Measurements from ENCODE around the gene VSIG10.

VSIG10 gene

DNA sequence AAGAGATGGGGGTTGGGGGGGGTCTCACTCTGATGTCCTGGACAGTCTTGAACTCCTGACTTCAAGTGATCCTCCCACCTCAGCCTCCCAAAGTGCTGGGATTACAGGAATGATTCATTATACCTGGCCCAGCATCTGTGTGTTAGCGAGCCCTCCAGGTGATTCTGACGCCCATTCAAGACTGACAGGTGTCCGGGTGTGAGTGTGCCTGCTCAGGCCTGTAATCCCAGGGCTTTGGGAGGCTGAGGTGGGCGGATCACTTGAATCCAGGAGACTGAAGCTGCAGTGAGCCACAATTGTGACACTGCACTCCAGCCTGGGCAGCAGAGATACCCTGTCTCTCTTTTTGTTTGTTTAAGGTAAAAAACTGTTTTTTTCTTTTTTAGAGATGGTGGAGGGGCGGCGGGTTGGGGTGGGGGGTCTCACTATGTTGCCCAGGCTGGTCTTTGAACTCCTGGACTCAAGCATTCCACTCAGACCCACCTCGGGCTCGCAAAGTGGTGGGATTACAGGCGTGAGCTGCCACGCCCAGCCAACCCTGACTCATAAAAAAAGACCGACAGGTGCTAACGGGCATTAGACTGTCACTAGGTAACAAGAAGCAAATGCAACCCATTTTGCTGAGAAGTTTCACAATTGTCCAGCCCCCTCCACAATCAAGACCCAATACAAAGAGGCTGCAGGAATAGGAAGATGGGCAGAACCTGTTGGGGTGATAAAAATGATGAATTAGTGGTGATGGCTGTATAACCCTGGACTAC is 4.7 kb downstream of the VSIG10 start:
- TF ChIP-seq EGR1 (IDR thresholded peaks at IDR 0.05), result no peak
- TF ChIP-seq YY1 (IDR thresholded peaks at IDR 0.05; ENCODE audit: low read depth), result no peak
- TF ChIP-seq CREB1 (IDR thresholded peaks at IDR 0.05; ENCODE audit: low read depth), result no peak
- no peak for TF ChIP-seq TAF1 (IDR thresholded peaks at IDR 0.05; ENCODE audit: low read depth)
- TF ChIP-seq RAD21 (IDR thresholded peaks at IDR 0.05; ENCODE audit: low read depth), result no peak
- TF ChIP-seq MAX (IDR thresholded peaks at IDR 0.05), result no peak
- no peak for TF ChIP-seq FOXM1 (IDR thresholded peaks at IDR 0.05; ENCODE audit: borderline replicate concordance, low read depth)
- TF ChIP-seq CEBPB (IDR thresholded peaks at IDR 0.05), result no peak
- no peak for TF ChIP-seq ZBTB7A (IDR thresholded peaks at IDR 0.05; ENCODE audit: low read depth)
- no peak for TF ChIP-seq TEAD4 (IDR thresholded peaks at IDR 0.05)
- TF ChIP-seq, protein P1, sequence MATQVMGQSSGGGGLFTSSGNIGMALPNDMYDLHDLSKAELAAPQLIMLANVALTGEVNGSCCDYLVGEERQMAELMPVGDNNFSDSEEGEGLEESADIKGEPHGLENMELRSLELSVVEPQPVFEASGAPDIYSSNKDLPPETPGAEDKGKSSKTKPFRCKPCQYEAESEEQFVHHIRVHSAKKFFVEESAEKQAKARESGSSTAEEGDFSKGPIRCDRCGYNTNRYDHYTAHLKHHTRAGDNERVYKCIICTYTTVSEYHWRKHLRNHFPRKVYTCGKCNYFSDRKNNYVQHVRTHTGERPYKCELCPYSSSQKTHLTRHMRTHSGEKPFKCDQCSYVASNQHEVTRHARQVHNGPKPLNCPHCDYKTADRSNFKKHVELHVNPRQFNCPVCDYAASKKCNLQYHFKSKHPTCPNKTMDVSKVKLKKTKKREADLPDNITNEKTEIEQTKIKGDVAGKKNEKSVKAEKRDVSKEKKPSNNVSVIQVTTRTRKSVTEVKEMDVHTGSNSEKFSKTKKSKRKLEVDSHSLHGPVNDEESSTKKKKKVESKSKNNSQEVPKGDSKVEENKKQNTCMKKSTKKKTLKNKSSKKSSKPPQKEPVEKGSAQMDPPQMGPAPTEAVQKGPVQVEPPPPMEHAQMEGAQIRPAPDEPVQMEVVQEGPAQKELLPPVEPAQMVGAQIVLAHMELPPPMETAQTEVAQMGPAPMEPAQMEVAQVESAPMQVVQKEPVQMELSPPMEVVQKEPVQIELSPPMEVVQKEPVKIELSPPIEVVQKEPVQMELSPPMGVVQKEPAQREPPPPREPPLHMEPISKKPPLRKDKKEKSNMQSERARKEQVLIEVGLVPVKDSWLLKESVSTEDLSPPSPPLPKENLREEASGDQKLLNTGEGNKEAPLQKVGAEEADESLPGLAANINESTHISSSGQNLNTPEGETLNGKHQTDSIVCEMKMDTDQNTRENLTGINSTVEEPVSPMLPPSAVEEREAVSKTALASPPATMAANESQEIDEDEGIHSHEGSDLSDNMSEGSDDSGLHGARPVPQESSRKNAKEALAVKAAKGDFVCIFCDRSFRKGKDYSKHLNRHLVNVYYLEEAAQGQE (IDR thresholded peaks at IDR 0.05; ENCODE audit: low read depth), result no peak
- TF ChIP-seq, protein P2, sequence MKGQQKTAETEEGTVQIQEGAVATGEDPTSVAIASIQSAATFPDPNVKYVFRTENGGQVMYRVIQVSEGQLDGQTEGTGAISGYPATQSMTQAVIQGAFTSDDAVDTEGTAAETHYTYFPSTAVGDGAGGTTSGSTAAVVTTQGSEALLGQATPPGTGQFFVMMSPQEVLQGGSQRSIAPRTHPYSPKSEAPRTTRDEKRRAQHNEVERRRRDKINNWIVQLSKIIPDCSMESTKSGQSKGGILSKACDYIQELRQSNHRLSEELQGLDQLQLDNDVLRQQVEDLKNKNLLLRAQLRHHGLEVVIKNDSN (IDR thresholded peaks at IDR 0.05), result no peak
- no peak for TF ChIP-seq NFIC (IDR thresholded peaks at IDR 0.05)
- no peak for TF ChIP-seq EP300 (IDR thresholded peaks at IDR 0.05; ENCODE audit: borderline replicate concordance)
- no peak for TF ChIP-seq TCF12 (IDR thresholded peaks at IDR 0.05; ENCODE audit: low read depth)

GRCh38 chr12:118098401-118098800 is 5.4 kb downstream of the VSIG10 start:
- no peak for TF ChIP-seq CREB1 (IDR thresholded peaks at IDR 0.05; ENCODE audit: low read depth)
- no peak for TF ChIP-seq EGR1 (IDR thresholded peaks at IDR 0.05)
- TF ChIP-seq TCF12 (IDR thresholded peaks at IDR 0.05; ENCODE audit: low read depth), result no peak
- TF ChIP-seq RAD21 (IDR thresholded peaks at IDR 0.05; ENCODE audit: low read depth), result no peak
- no peak for TF ChIP-seq ZBTB7A (IDR thresholded peaks at IDR 0.05; ENCODE audit: low read depth)
- no peak for TF ChIP-seq MAX (IDR thresholded peaks at IDR 0.05)
- no peak for TF ChIP-seq CEBPB (IDR thresholded peaks at IDR 0.05)
- no peak for TF ChIP-seq EP300 (IDR thresholded peaks at IDR 0.05; ENCODE audit: borderline replicate concordance)
- TF ChIP-seq, protein P1 (IDR thresholded peaks at IDR 0.05; ENCODE audit: low read depth), result no peak
- no peak for TF ChIP-seq FOXM1 (IDR thresholded peaks at IDR 0.05; ENCODE audit: borderline replicate concordance, low read depth)
- TF ChIP-seq YY1 (IDR thresholded peaks at IDR 0.05; ENCODE audit: low read depth), result no peak
- TF ChIP-seq, protein P2 (IDR thresholded peaks at IDR 0.05), result no peak
- no peak for TF ChIP-seq TAF1 (IDR thresholded peaks at IDR 0.05; ENCODE audit: low read depth)
- no peak for TF ChIP-seq TEAD4 (IDR thresholded peaks at IDR 0.05)
- no peak for TF ChIP-seq NFIC (IDR thresholded peaks at IDR 0.05)

- no peak for TF ChIP-seq ZBTB7A (IDR thresholded peaks at IDR 0.05; ENCODE audit: low read depth)
- TF ChIP-seq CREB1 (IDR thresholded peaks at IDR 0.05; ENCODE audit: low read depth), result no peak
- no peak for TF ChIP-seq YY1 (IDR thresholded peaks at IDR 0.05; ENCODE audit: low read depth)
- TF ChIP-seq EGR1 (IDR thresholded peaks at IDR 0.05), result no peak
- no peak for TF ChIP-seq CEBPB (IDR thresholded peaks at IDR 0.05)
- TF ChIP-seq RAD21 (IDR thresholded peaks at IDR 0.05; ENCODE audit: low read depth), result no peak
- TF ChIP-seq NFIC (IDR thresholded peaks at IDR 0.05), result no peak
- TF ChIP-seq TEAD4 (IDR thresholded peaks at IDR 0.05), result no peak
- TF ChIP-seq, protein P2 (IDR thresholded peaks at IDR 0.05), result no peak
- no peak for TF ChIP-seq EP300 (IDR thresholded peaks at IDR 0.05; ENCODE audit: borderline replicate concordance)
- no peak for TF ChIP-seq TAF1 (IDR thresholded peaks at IDR 0.05; ENCODE audit: low read depth)
- TF ChIP-seq FOXM1 (IDR thresholded peaks at IDR 0.05; ENCODE audit: borderline replicate concordance, low read depth), result no peak
- no peak for TF ChIP-seq TCF12 (IDR thresholded peaks at IDR 0.05; ENCODE audit: low read depth)
- no peak for TF ChIP-seq MAX (IDR thresholded peaks at IDR 0.05)
- TF ChIP-seq, protein P1 (IDR thresholded peaks at IDR 0.05; ENCODE audit: low read depth), result no peak
Measured at GRCh38 chr12:118094039-118094438, 9.8 kb downstream of the VSIG10 start.

Measured in Ishikawa (cell line).